DND-41 (cell line): Measurements from ENCODE around the gene PTH.

Source experiments
- ATAC-seq: fragments of 200-7000 bp; cut with Tn5 transposase; 3 replicates; pipeline ENCODE4 v1.9.1; 2021; ENCODE audit warnings: low read depth; ENCODE audit not compliant: insufficient read depth
- DNase-seq: peaks from one replicate; pipeline ENCODE4 v3.0.0-alpha.2; 2020
- H2AFZ ChIP-seq: 2 replicates; pipeline ENCODE4 v1.6.0; 2012; ENCODE audit warnings: low read depth, low read length
- H3K27ac ChIP-seq: 2 replicates; pipeline ENCODE4 v1.5.1; 2012; ENCODE audit warnings: low read length, inconsistent platforms
- H3K27me3 ChIP-seq: fragments of 200-600 bp; sonication (generic); 2 replicates; pipeline ENCODE4 v1.6.0; 2012; ENCODE audit warnings: low read length, mild to moderate bottlenecking, inconsistent platforms; ENCODE audit not compliant: insufficient read depth, poor library complexity
- H3K36me3 ChIP-seq: 2 replicates; pipeline ENCODE4 v1.5.1; 2012; ENCODE audit warnings: low read length, inconsistent platforms; ENCODE audit not compliant: insufficient read depth
- H3K4me1 ChIP-seq: 2 replicates; pipeline ENCODE4 v1.5.1; 2012; ENCODE audit warnings: mild to moderate bottlenecking, low read length; ENCODE audit not compliant: insufficient read depth
- H3K4me2 ChIP-seq: 2 replicates; pipeline ENCODE4 v1.6.0; 2012; ENCODE audit warnings: mild to moderate bottlenecking, moderate library complexity, low read length, inconsistent platforms; ENCODE audit not compliant: insufficient read depth
- H3K4me3 ChIP-seq, 2 experiments: fragments of 200-600 bp in 1 of 2; shearing (Covaris generic) in 1 of 2; 2 replicates each; pipeline ENCODE4 v1.5.1; 2012 to 2016; ENCODE audit warnings: inconsistent platforms in 2 of 2, low read length in 2 of 2, mild to moderate bottlenecking in 2 of 2, low read depth in 1 of 2, moderate library complexity in 1 of 2
- H3K79me2 ChIP-seq: 2 replicates; pipeline ENCODE4 v1.6.0; 2012; ENCODE audit warnings: low read length, inconsistent platforms; ENCODE audit not compliant: insufficient read depth
- H3K9ac ChIP-seq: 2 replicates; pipeline ENCODE4 v1.6.0; 2012; ENCODE audit warnings: low read depth, mild to moderate bottlenecking, inconsistent platforms, low read length, moderate library complexity
- H3K9me3 ChIP-seq: 2 replicates; pipeline ENCODE4 v1.5.1; 2012; ENCODE audit warnings: low read length, moderate library complexity, mild to moderate bottlenecking, inconsistent platforms; ENCODE audit not compliant: insufficient read depth, severe bottlenecking
- H4K20me1 ChIP-seq: 2 replicates; pipeline ENCODE4 v1.6.0; 2012; ENCODE audit warnings: low read length; ENCODE audit not compliant: insufficient read depth
- CTCF ChIP-seq: IDR thresholded peaks from 2 replicates; pipeline ENCODE4 v1.5.1; 2012; ENCODE audit warnings: borderline replicate concordance, low read length, moderate library complexity, mild to moderate bottlenecking; ENCODE audit not compliant: poor library complexity, severe bottlenecking; ENCODE audit errors: extremely low read depth
- EZH2 ChIP-seq: IDR thresholded peaks from 3 replicates; pipeline ENCODE4 v1.6.1; 2012; ENCODE audit warnings: borderline replicate concordance, low read depth, mild to moderate bottlenecking, moderate library complexity, low read length, inconsistent platforms; ENCODE audit not compliant: severe bottlenecking

Gene PTH

GRCh38 chr11:13462311-13462900 lies 33.4 kb downstream of the PTH start:
- ATAC-seq (peak; percentile 64), DNase-seq (peak; percentile 77)
- no peaks in the 10 kb centered on the region for H3K9me3 ChIP-seq
- no peaks in the 10 kb centered on the region for H3K36me3 ChIP-seq
- H3K4me3 ChIP-seq = peak overlapping the region; percentile 90 to 93
- peak overlapping the region; percentile 95 for H3K9ac ChIP-seq
- H3K27ac ChIP-seq = peak overlapping the region; percentile 99
- peak overlapping the region; percentile 98 for H2AFZ ChIP-seq
- no peaks in the 10 kb centered on the region for H3K27me3 ChIP-seq
- peaks cover 51% of the 10 kb centered on the region for H3K79me2 ChIP-seq
- H4K20me1 ChIP-seq = no peaks in the 10 kb centered on the region; the same call in 1 of the 2 replicates
- TF ChIP-seq CTCF (peak; percentile 37), EZH2 (no peak)
- peak overlapping the region; percentile 98 for H3K4me2 ChIP-seq
- H3K4me1 ChIP-seq = peaks cover 26% of the 10 kb centered on the region

- no peak for DNase-seq
- Histone ChIP-seq H2AFZ (no peak overlapping the region), H3K36me3 (no peaks in the 10 kb centered on the region), H3K9me3 (no peaks in the 10 kb centered on the region), H3K9ac (no peak overlapping the region), H3K4me1 (peaks cover 26% of the 10 kb centered on the region), H3K4me3 (no peak overlapping the region), H4K20me1 (no peaks in the 10 kb centered on the region; the same call in 1 of the 2 replicates), H3K4me2 (peak overlapping the region; percentile 98), H3K27me3 (no peaks in the 10 kb centered on the region), H3K27ac (no peak overlapping the region), H3K79me2 (peaks cover 60% of the 10 kb centered on the region)
- no peak for ATAC-seq
- TF ChIP-seq CTCF (no peak), EZH2 (no peak)
Observed at GRCh38 chr11:13461291-13461690, 34.5 kb downstream of the PTH start.

GRCh38 chr11:13450832-13451397 lies 44.9 kb downstream of the PTH start:
- Histone ChIP-seq H3K4me2 (no peak overlapping the region), H3K36me3 (no peaks in the 10 kb centered on the region), H3K9ac (no peak overlapping the region), H3K27ac (no peak overlapping the region), H3K4me3 (no peak overlapping the region), H4K20me1 (peaks cover 10% of the 10 kb centered on the region), H3K4me1 (peaks cover 3% of the 10 kb centered on the region; the same call in 1 of the 2 replicates), H3K9me3 (no peaks in the 10 kb centered on the region), H3K27me3 (no peaks in the 10 kb centered on the region), H3K79me2 (peaks cover 85% of the 10 kb centered on the region), H2AFZ (no peak overlapping the region)
- peak; percentile 53; the same call in 1 of the 3 replicates for ATAC-seq
- TF ChIP-seq EZH2 = no peak
- TF ChIP-seq CTCF = no peak
- DNase-seq = no peak
